ENCODE results near the gene TFIP11.

The TFIP11 gene

DNA sequence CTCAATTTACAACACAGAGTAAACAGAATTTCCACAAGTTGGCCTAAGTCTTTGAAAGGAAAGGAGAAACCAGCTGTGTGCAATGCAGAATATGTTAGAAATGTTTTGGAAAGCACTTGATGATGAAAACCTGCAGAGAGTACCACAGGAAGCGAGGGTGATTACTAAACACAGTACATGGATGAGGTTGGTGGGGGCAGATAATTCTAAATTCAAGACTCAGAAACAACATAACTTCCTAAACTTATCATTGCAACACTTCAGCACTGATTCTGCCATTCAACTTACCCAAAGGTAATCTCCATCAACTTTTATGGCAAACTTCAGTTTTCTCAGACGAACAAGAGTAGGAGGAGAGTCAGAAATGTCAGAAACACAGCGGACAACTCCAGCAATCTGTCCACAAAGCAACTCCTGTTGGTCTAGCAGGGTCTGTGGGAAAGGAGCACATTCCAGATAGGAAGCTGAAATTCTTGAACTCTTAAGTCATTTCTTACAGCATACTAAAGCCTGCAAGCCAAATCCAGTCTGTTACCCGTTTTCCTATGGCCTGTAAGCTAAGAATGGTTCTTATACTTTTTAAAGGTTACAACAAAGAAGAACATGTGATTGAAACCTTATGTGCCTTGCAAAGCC is 35.5 kb downstream of the TFIP11 start:
- no peak for DNase-seq

DNA sequence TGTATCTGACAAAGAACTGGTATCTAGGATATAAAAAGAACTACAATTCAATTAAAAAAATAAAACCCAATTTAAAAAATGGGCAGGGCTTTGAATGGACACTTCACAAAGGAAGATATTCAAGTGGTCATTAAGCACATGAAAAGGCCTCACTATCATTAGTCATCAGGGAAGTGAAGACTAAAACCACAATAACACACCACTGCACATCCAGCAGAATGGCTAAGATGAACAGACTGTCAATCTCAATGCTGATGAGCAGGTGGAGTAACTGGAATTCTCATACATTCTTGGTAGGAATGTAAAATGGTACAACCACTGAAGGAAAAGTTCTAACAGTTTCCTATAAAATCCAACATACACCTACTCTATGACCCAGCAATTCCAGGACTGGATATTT is 37.6 kb downstream of the TFIP11 start:
- no peak for DNase-seq

DNA sequence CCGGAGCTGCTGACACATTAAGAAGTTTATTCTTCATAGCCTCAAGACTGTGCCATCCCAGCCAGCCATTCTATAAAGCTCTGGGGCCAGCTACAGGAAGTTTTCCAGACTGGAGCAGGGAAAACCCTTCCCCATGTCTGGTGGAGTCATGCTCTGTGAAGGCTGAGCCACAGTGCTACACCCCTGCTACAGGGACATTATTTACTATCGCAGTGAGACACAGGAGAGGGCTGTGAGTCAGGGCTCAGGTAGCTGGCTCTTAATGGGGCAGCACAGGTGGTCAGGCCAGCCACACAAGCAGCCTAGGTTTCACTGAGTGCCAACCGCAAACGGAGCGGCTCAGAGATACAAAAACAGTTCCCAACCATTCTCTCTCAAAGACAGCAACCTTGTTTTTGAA is 40.8 kb downstream of the TFIP11 start:
- DNase-seq: no peak

DNA sequence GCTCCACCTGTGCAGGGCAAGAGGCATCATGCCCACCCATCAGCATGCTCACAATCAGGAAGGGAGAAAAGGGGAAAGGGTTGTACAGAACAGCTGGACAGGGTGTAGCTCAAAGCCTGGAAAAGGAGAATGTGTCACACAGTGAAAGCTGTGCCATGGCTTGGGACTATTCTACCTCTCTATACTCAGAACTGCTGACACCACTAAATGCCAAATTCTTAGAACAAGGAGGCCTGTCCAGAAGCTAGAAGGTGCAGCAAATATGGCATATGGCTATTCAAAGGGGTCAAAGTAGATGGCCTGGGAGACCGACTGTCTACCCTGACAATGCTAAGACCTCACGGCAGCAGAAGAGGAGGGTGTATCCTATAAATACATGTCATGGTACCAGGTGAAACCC is 41.5 kb downstream of the TFIP11 start:
- no peak for DNase-seq

DNA sequence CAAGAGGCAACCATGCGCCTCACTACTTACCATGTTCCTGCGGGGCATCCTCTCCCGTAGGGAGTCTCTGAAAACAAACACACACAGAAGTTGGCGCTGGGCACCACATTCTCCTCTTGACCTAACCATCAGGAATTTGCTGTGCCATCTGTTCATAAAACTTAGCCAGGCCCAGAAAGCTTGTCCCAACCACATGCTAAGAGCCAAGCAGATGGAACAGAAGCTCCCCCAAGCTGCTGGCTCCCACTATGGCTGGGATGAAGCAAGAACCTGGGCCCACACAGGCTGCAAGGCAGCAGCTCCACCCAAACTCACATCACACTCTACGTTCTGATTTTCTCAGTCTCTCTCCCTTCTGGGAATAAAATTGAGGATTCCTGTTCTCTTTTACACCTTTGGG is 46.1 kb downstream of the TFIP11 start:
- DNase-seq: no peak

DNA sequence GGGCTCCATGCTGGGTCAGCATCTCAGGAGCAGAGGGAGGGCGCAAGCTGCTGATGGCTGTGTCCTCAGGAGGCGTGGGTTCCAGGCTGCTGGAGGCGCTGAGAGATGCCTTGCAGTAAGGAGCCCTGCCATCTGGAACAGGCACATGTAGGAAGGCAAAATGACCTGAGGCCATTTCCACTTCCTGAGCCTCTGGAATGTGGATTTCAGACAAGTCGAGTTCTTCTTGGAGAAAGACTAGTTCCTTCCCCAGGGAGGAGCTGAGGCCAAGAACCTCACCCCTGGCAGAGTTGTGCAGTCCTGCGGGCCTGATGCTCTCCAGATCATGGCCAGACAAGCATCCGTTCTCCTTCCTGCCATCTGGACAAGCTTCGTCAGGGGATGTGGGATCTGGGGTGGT is 48.0 kb downstream of the TFIP11 start:
- DNase-seq: no peak

DNA sequence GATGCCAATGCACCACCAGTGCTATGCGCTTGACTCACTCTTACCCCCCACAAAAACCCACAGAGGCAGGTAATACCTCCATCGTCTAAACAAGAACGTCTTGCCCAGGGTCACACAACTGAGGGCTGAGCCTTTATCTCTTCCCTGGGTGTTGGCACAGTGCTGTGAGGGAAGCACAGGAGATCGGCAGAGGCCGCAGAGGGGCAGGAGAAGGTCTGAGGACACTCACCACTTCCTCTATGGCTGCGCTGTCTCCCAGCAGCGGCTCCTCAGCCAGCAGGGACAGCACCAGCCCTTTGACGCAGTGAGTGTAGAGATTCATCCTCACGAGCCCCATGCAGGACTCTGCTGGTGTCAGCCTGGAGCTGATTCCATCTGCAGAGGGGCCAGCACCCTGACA is 48.6 kb downstream of the TFIP11 start:
- no peak for DNase-seq

DNA sequence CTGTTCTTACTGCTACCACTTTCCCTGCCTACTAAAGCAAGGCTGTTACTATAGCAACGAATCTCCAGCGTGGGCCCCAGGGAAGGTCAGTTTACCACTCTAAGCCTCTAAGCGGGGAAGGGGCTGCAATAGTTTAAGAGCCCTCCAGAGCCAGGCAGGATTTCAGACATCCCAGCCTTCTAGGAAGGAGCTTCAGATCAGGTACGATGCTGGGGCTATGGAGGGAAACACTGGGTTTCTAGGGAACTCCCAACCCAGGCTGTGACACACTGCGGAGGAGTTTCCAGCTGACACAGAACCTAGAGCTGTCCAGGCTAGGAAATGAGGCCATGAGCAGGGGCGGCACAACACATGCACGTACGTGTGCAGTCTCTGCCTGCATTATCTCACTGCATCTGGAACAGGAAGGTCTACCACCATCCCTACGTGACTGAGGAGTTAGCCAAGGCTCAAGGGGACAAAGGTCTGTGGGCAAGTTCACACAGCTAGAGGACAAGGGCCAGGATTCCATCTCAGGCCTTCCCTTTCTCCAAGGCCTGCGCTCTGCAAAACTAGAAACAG is 49.1 kb downstream of the TFIP11 start:
- DNase-seq: no peak

DNA sequence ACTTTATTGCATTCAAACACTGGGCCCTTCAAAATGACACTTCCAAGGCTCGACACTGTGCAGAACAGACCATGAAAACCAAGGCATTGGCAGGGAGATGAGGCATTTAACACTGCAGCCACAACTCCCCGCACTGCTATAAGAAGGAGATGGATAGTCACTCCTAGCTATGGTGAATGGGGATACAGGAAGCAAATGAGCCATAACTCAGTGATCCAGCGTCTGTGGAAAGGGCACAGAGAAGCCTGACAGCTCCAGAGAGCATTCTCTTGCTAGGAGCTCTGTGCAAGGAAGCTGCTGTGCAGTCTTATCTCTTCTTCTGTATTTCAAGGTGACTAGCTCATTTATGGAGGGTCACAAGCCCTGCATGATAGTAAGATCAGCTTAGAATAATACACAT is 49.6 kb downstream of the TFIP11 start:
- no peak for DNase-seq

DNA sequence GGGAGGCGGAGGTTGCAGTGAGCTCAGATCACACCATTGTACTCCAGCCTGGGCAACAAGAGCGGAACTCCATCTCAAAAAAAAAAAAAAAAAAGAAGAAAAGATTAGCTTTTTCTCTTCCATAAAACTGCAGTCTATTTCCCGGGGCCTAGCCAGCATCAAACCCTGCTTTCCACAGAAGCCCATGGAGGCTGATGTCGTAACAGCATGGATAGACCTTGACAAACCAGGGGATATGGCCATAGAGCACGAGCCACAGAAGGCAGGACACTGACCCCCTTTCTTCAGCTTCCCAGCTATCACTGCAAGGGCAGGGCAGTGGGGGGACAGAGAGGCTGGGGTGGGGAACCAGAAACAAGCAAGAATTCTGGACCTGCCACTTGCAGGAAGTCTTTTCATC is 50.2 kb downstream of the TFIP11 start:
- no peak for DNase-seq

DNA sequence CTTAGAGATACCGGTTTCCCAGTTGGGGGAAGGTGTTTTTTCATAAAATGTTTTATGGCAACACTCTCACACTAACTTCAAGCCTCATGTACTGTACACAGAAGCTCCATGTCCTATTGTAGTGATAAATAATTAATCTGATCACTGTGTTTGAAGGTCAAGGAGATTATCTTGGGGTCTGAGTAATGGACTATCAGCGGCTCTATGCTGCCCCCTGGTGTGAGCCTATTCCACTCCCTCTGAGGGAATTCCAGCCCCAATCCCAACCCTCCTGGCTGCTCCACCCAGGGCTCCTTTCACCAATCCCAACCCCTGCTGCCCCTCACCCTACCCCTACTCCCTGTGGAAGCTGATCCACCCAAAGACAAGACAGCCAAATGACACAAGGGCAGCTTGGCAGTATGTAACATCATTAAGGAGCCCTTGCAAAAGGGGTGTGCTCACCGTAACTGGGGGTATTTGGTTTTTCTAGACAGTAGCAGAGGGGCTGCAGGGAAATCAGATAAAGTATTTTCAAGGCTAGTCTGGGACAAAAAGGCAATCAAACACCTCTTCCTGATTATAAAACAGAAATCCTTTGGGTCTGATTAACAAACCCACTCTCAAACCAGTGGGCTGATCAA is 51.0 kb downstream of the TFIP11 start:
- DNase-seq: peak; percentile 69

DNA sequence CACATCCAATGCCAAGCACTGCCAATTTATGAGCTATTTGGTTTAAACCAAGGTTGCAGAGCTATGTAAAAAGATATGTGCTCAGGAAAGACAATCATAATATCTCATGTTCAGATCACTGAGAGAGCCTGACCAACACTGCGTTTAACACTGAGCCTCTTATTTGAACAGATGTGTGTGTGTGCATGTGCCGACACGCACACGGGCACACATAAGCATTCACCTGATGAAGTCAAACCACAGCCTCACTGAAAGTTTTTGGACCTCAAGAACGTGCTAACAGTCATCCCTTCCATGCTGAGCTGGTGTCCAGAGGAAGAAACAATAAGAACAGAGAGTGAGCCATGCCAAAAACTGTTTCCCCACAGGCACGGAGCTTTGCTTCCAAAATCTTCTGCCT is 52.1 kb downstream of the TFIP11 start:
- DNase-seq: no peak

DNA sequence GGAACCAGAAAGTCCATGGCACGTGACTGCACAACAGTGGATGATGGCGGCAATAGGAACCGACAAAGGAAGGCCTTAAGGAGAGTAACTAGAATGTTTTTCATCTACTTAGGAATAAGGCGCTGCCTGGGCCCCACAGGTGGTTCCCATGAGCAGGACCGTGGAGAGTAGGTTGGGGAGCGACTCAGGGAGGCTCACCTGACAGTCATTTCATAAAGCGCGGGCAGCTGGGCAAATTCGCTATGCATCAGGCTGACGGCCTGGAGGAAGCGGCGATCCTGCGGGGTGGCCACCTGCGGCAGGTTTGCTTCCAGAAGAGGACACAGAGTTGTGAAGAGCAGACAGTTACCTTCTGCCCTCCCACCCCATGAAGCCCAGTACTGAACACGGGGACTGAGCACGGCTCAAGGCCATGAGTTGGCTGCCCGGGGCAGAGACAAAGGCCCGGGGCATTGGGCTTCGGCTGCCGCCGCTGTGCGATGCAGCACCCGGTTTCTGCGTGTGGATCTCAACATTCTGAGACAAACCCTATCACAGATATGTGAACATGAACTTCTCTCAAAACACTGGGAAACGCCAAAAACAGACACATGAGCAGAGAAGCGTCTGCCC is 54.5 kb downstream of the TFIP11 start:
- no peak for DNase-seq

DNA sequence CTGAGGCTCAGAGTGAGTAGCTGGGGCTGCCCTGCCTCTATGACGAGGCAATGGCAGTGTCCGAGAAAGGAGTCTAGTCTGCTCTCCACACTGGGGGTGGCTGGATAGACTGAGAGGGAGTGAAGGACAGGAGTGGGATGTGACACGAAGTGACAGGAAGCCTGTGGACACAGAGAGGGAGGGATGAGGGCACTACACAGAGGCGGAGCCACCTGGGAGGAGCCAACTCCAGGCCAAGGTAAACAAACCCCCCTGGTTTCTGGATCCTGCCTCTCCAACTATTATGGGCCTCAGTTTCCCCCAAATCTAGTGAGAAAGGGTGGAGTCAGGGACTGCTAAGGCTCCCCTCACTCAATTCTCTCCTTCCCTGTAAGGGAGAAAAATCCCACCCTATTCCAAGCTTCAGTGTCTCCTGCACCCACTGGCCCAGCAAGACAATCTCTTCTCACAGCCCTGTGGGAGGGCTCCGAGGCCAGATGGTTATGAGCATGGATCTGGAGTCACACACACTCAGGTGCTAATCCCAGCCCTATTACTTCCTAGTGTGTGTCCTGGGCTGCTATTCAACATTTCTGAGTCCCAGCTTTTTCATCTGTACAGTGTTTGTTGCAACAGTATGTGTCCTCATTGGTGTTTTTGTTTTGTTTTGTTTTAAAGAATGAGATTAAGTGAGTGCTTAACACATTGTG is 58.3 kb downstream of the TFIP11 start:
- DNase-seq: no peak

DNA sequence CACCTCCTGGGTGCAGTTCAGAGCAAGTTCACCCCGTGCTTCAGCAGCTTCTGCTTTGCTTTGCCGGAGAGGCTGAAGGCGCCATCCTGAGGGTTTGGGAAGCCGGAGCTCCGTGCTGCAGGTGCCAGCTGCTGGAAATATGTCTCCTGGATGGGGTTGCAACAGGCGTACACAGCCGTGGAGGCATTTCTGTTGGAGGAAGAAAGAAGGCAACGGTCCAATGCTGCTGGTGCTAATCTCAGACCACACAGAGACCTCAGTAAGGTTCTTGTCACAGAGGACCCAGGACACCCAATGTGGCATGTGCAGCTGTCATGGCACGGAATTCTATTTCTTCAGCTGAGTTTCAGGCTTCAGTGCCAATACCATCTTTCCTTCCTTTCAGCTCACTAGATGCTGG is 59.1 kb downstream of the TFIP11 start:
- no peak for DNase-seq

DNA sequence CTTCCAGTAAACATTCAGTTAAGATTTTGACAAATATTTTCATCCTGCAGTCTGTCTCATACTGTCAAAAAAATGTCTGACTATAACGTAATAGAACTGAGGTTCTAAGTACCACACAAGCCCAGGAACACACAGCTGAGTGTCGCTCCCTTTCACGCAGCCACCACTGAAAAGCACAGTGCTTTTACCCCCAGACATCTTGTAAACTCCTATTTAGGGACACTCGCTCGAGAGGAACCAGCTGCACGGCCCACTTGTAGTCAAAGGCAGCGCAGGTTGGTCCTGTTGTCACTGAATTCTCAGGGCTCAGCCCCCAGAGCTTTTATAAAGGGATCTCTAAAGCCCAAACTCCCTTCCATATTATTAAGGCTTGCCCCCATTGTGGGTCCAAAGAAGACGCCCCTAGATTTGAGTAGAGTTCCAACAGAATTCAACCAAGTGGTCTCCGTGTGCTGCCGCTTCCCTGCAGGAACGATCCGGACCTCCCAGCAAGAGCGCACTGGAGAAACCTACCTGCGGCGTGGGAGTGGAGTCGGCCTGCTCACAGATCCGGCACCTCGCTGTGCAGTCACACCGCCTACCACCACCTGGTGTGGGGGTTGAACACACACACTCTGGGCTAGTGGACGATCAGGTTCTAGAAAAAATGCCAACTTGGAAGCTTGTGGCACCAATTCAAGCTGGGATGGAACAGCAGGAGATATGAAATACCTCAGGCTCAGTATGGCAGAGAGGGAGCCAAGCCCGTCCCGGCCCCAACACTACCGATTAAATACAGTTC is 59.8 kb downstream of the TFIP11 start:
- DNase-seq: no peak

DNA sequence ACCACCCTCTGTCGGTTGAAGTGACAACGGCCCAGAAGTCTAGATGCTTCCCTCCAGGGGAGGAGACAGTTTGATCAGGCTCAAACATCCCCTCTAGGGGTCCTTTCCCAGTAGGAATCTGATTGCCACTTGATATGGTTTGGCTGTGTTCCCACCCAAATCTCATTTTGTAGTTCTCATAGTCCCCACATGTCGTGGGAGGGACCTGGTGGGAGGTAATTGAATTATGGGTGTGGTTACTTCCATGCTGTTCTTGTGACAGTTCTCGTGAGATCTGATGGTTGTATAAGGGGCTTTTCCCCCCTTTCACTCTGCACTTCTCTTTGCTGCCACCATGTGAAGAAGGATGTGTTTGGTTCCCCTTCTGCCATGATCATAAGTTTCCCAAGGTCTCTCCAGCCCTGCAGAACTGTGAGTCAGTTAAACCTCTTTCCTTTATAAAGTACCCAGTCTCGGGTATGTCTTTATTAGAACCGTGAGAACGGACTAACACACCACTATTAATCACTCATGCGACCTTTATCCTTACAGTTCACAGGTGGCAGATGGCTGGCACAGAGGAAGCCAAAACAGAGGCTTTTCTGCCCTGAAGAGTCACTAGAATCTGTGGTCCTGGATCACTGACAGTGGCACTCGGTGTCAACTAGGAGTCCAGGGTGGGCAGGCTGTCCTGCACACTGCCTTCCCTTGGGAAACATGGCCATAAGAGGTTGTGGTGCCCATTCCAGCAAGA is 61.7 kb downstream of the TFIP11 start:
- DNase-seq: no peak

DNA sequence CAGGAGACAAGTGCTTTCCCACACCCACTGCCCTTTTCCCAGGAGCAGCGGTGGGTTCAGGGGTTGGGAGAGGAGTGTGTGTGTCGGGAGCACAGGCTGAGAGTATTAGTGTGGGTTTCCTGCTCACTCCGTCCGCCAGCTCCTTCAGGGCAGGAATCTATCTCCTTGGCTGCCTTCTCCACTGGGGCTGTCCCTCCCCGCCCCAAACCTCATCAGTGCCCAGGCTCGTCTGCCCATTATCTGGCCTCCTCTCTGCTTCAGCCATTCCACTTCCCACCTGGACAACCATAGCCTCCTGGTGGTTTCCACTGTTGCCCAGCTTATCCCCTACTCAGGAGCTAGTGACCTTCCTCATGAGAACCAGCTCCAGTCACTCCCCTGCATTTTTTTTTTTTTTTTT is 63.3 kb downstream of the TFIP11 start:
- no peak for DNase-seq

DNA sequence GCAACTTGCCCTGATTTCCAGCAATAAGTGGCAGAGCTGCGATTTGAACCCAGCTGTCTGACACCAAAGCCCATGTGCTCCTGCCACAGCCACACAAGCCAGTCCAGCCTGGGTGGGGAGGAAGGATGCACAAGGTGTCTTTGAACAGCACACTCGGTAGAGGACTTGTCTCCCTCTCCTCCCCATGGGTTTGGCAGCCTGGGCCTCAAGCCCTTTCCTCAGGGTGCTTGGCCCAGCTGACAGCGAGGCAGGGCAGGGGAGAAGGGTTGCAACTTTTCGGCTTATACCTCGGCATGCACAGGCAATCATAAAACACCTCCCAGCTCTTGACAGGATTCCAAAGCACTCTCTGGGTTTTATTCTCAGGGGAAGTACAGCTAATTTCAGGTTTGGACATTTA is 63.9 kb downstream of the TFIP11 start:
- no peak for DNase-seq

DNA sequence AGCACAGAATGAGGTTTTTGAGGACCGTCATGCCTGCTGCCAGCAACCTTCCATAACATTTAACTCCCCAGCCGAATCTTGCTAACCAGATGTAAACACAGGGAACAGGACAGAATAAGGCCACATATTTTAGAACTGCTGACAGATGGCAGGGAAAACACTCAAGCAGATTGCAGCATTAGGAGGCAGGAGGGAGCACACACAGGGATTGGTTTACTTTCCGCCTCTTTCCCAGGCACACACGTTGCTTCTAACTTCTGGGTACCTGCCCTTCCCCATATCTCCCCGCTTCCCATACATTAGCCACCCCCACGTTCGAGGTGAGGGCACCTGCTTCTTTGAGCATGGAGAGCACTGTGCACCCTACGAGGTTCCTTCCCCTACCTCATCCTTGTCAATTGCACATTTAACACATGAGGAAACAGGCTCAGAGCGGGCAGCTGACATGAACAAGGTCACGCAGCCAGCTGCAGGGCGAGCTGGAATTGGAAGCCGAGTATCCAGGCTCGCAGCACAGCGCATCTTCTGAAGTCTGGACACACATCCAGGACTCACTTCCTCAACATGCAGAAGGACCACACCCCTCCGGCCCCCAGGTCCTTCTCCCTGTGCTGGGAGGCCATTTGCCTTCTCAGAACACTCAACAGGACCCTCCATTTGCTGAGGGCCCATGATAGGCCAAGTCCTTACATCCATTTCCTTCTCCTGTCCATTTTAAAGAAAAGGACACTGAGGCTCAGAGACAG is 64.5 kb downstream of the TFIP11 start:
- DNase-seq: no peak

DNA sequence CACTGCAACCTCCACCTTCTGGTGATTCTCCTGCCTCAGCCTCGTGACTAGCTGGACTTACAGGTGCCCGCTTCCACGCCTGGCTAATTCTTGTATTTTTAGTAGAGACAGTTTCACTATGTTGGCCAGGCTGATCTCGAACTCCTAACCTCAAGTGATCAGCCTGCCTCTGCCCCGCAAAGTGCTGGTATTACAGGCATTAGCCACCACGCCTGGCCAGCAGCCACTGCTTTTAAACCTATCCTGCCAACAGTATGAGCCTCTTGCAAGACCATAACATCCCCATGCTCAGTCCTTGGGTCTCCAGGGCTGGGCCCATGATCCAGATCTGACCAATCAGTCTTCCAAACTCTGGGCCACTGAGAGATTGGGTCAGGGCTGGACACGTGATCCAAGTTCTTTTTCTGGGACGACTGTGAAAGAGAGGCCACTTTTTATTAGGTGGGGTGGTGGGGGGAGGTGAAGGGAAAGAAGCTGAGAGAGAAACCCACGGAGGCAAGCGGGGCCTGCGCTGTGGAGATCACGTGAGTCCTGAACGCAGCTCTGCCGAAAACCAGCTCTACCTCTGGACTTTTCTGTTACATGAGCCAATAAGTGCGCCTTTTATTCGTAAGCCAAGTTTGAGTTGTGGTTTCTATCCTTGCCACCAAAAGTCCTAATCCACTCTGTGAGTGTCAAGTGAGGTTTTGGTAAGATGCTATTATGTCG is 65.3 kb downstream of the TFIP11 start:
- no peak for DNase-seq
